Retinal pigment epithelial cell (primary cell): ENCODE measurements around the gene NR3C1.

Source experiments
- DNase-seq: peaks from one replicate; pipeline ENCODE4 v3.0.0-alpha.2; 2010; ENCODE audit warnings: low read depth
- H3K4me3 ChIP-seq: 2 replicates; pipeline ENCODE4 v1.5.1; 2011; ENCODE audit warnings: mild to moderate bottlenecking, low read length, control low read depth, moderate library complexity
- CTCF ChIP-seq: conservative IDR thresholded peaks from 2 replicates; pipeline ENCODE4 v1.5.1; 2011; ENCODE audit warnings: low read depth, low read length, control low read depth, inconsistent platforms

Gene NR3C1

GRCh38 chr5:143354025-143354424 lies 49.5 kb downstream of the NR3C1 start:
- no peak for TF ChIP-seq CTCF
- DNase-seq = no peak
- no peak overlapping the region for H3K4me3 ChIP-seq

GRCh38 chr5:143352691-143353090 lies 50.8 kb downstream of the NR3C1 start:
- no peak overlapping the region for H3K4me3 ChIP-seq
- no peak for TF ChIP-seq CTCF

GRCh38 chr5:143350751-143351602 lies 52.5 kb downstream of the NR3C1 start:
- no peak overlapping the region for H3K4me3 ChIP-seq
- DNase-seq = no peak
- no peak for TF ChIP-seq CTCF

More at GRCh38 chr5:143352691-143353090, 50.8 kb downstream of the NR3C1 start:
- no peak for DNase-seq

GRCh38 chr5:143350341-143350740 lies 53.1 kb downstream of the NR3C1 start:
- no peak overlapping the region for H3K4me3 ChIP-seq
- TF ChIP-seq CTCF = no peak
- DNase-seq = no peak

- no peak for TF ChIP-seq CTCF
- H3K4me3 ChIP-seq = no peak overlapping the region
- DNase-seq = no peak
Observed at GRCh38 chr5:143349177-143349576, 54.3 kb downstream of the NR3C1 start.

- DNase-seq = no peak
- no peak overlapping the region for H3K4me3 ChIP-seq
- TF ChIP-seq CTCF = no peak
Observed at GRCh38 chr5:143347698-143348344, 55.7 kb downstream of the NR3C1 start.

- no peak overlapping the region for H3K4me3 ChIP-seq
- DNase-seq = no peak
- TF ChIP-seq CTCF = no peak
Observed at GRCh38 chr5:143347046-143347445, 56.4 kb downstream of the NR3C1 start.
